Stimulated activated naive CD8-positive, alpha-beta T cell treated with anti-CD3 and anti-CD28 coated beads, Interleukin-15, Interleukin-2, amounts not matched to agents 100 ng/mL and 50 ng/mL, for 24 hours (primary cell): ENCODE results near the gene HDAC10.

Source experiments
- H3K27ac Mint-ChIP-seq: one replicate; pipeline ENCODE4 v1.8.0; 2021; ENCODE audit warnings: mild to moderate bottlenecking, mixed read lengths
- H3K27me3 Mint-ChIP-seq: one replicate; pipeline ENCODE4 v1.8.0; 2021; ENCODE audit warnings: mixed read lengths
- H3K36me3 Mint-ChIP-seq: one replicate; pipeline ENCODE4 v1.8.0; 2021; ENCODE audit warnings: low read depth, mixed read lengths
- H3K4me1 Mint-ChIP-seq: one replicate; pipeline ENCODE4 v1.8.0; 2021; ENCODE audit warnings: low read depth, mixed read lengths
- H3K4me3 Mint-ChIP-seq: one replicate; pipeline ENCODE4 v1.8.0; 2021; ENCODE audit warnings: mild to moderate bottlenecking, mixed read lengths
- H3K9me3 Mint-ChIP-seq: one replicate; pipeline ENCODE4 v1.8.0; 2021; ENCODE audit warnings: mixed read lengths

HDAC10 gene

DNA sequence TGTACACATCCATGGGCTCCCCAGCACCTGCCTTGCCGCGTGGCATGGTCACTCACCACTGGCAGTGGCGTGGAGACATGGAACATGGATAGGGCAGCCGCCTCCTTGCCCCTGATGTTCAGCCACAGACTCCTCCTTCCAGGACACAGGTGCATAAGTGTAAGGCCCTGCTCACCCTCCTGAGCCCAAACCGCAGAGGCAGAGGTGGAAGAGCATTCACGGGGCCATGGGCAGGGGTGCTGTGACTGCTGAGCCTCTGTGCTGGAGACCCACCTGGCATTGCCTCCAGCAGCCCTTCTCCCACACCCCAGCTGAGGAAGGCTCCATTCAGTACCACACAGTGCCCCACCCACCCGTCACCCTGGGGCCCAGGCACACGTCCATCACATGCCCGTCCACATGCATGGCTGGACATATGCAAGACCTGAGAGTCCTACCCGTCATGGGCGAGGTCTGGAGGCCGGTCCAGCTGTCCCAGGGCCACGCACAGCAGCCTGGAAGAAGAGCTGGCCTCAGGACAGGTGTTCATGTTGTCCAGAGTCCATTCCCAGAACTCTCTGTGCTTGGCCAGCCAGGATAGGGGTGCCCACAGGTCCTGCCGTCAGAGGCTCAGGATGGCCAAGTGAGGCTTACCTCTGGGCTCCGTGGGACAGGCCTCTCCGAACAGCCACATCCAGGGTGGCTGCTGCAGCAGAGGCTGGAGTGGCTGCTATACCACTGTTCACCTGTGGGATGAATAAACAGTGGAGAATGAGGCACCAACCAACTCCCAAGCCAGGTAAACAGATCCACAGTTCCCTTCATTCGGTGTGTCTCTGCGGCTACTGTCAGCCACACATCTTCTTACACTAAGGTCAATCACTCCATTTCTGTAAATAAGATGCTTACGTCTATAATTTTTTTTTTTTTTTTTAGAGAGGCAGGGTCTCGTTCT lies 4.6 kb downstream of the HDAC10 start:
- Mint-ChIP-seq H3K36me3 (peaks cover 4% of the 10 kb centered on the region), H3K4me3 (peak overlapping the region; percentile 92), H3K4me1 (peaks cover 41% of the 10 kb centered on the region), H3K9me3 (no peaks in the 10 kb centered on the region), H3K27ac (peak overlapping the region; percentile 40), H3K27me3 (no peaks in the 10 kb centered on the region)

GRCh38 chr22:50245214-50246072 lies 5.6 kb downstream of the HDAC10 start:
- H3K27ac Mint-ChIP-seq = peak overlapping the region; percentile 97
- H3K4me3 Mint-ChIP-seq = peak overlapping the region; percentile 92
- H3K36me3 Mint-ChIP-seq = peaks cover 8% of the 10 kb centered on the region
- H3K4me1 Mint-ChIP-seq = peaks cover 48% of the 10 kb centered on the region
- no peaks in the 10 kb centered on the region for H3K9me3 Mint-ChIP-seq
- no peaks in the 10 kb centered on the region for H3K27me3 Mint-ChIP-seq

DNA sequence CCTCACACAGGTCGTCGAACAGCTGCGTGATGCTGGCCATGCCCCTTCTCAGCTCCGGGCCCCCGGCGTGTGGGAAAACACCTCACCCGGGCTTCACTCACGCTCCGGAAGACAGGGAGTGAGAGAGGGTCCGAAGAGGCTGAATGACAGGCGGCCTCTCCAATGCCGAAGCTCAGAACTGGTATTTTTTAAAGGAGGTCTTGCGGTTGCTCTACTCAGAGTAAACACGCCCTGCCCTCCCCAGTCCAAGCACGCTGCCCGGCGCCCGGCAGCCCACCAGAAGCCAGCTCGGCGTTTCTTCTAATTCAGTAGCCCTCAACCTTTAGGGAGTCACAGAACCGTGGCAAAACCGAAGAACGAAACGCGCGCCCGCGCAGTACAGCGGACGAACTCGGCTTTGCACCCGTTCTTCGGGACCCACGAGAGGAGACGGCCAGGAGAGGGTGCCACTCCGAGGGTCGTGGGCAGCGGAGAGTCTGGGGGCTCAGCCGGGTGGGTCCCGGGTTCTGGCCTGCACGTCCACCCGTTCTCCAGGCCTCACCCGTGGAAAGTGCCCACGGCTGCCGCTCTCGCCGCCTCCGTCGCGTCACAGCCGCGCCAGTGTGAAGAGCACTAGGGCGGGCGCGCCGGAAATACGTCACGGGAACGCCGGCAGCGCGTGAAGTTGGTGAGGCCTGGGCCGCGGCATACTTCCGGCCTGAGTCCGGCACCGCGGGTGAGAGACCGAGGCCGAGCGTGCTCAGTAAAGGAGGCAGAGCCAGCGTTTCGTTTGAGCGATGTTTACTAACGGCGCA lies 6.4 kb downstream of the HDAC10 start, which contains the start of gene TUBGCP6:
TUBGCP6 (minus strand) TSS at position 604 of the 794 bp plus-strand sequence; CDS start at position 40, 564 bp downstream.
- Mint-ChIP-seq H3K27ac (peak within 1 kb of the TSS; percentile 97), H3K36me3 (peaks cover 8% of the 10 kb centered on the region), H3K4me1 (peaks cover 40% of the 10 kb centered on the region)

DNA sequence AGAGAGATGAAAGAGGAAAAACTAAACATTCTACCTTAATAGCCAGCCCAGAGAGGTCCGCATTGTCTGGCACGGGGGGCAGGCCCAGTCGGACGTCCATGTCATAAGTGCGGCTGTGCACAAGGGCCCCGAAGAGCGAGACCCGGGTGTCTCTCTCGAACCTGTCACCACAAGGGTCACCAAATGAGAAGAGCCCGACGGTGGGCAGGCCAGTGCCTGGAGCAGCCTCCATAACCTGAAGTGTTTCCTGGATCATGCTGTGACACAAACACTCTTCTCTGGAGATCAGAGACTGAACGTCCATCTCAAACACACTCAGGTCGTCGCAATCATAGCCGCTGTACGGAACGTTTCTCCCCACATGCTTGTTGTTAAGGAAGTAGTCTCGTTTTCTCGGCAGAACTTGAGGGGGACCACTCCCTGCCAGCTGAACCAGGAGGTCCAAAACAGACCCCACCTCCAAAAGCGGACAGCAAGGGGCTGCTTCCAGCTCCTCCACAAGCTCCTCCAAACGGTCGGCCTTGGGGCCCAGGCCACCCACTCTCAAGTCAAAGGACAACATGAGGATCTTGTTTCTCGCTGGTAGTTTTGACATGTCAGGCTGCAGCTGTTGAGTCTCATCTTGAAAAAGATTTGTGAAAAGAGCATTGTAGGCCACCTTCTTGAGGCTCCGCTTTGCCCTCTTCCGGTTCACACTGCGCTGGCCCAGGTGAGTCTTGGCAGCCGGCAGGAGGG lies 7.2 kb downstream of the HDAC10 start:
- H3K9me3 Mint-ChIP-seq = no peaks in the 10 kb centered on the region
- peak overlapping the region; percentile 97 for H3K27ac Mint-ChIP-seq
- peaks cover 8% of the 10 kb centered on the region for H3K36me3 Mint-ChIP-seq
- H3K4me3 Mint-ChIP-seq = peak overlapping the region; percentile 92
- no peaks in the 10 kb centered on the region for H3K27me3 Mint-ChIP-seq
- peaks cover 40% of the 10 kb centered on the region for H3K4me1 Mint-ChIP-seq

More for the DNA sequence above, 6.4 kb downstream of the HDAC10 start, which contains the start of gene TUBGCP6:
- H3K27me3 Mint-ChIP-seq = no peaks in the 10 kb centered on the region
- H3K4me3 Mint-ChIP-seq = peak within 1 kb of the TSS; percentile 92
- no peaks in the 10 kb centered on the region for H3K9me3 Mint-ChIP-seq

- peaks cover 44% of the 10 kb centered on the region for H3K4me1 Mint-ChIP-seq
- H3K9me3 Mint-ChIP-seq = no peaks in the 10 kb centered on the region
- peak overlapping the region; percentile 43 for H3K27ac Mint-ChIP-seq
- peak overlapping the region; percentile 92 for H3K4me3 Mint-ChIP-seq
- no peaks in the 10 kb centered on the region for H3K27me3 Mint-ChIP-seq
- H3K36me3 Mint-ChIP-seq = peaks cover 15% of the 10 kb centered on the region
Observed at GRCh38 chr22:50242406-50242949, 8.6 kb downstream of the HDAC10 start.

- H3K4me3 Mint-ChIP-seq = no peak overlapping the region
- no peaks in the 10 kb centered on the region for H3K9me3 Mint-ChIP-seq
- no peak overlapping the region for H3K27ac Mint-ChIP-seq
- H3K36me3 Mint-ChIP-seq = peaks cover 26% of the 10 kb centered on the region
- H3K4me1 Mint-ChIP-seq = peaks cover 38% of the 10 kb centered on the region
- H3K27me3 Mint-ChIP-seq = no peaks in the 10 kb centered on the region
Observed at GRCh38 chr22:50238755-50239154, 12.3 kb downstream of the HDAC10 start.

DNA sequence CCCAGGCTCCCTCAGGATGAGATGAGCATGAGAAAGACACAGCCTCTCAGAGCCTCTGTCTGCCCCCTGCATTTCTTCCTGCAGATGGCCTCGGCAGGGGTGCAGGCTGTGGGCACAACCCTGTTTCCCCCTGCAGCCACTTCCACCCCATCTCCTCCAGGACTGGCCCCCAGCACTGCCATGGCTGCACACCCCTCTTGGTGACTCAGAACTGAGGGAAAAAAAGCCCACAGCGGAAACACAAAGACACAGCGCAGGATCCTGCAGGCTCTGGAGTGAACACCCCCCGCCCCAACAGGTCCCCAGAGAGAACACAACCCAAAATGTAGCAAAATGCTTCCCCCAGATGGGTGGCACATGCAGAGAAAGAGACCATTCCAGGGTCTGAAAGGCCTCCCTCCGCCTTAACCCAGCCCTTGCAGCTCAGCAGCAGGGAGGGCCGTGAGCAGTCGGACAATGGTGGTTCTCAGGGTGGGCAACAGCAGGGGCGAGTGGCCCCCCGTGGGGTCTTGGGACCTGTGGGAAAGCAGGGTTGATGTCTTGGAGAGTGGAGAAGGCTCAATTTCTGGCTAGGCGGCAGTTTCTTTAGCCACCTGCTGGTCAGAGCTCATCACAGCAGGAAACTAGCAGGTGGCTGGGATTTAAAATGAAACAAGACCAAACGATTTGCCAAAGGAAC lies 14.2 kb downstream of the HDAC10 start:
- Mint-ChIP-seq H3K4me3 (no peak overlapping the region), H3K27me3 (no peaks in the 10 kb centered on the region), H3K4me1 (peaks cover 20% of the 10 kb centered on the region), H3K9me3 (no peaks in the 10 kb centered on the region), H3K27ac (no peak overlapping the region), H3K36me3 (peaks cover 39% of the 10 kb centered on the region)

- H3K9me3 Mint-ChIP-seq = no peaks in the 10 kb centered on the region
- H3K27me3 Mint-ChIP-seq = no peaks in the 10 kb centered on the region
- H3K4me1 Mint-ChIP-seq = peaks cover 10% of the 10 kb centered on the region
- H3K27ac Mint-ChIP-seq = no peak overlapping the region
- H3K36me3 Mint-ChIP-seq = peaks cover 40% of the 10 kb centered on the region
- H3K4me3 Mint-ChIP-seq = no peak overlapping the region
Observed at GRCh38 chr22:50233223-50233622, 17.8 kb downstream of the HDAC10 start.

- H3K36me3 Mint-ChIP-seq = peaks cover 34% of the 10 kb centered on the region
- no peak overlapping the region for H3K27ac Mint-ChIP-seq
- no peak overlapping the region for H3K4me3 Mint-ChIP-seq
- no peaks in the 10 kb centered on the region for H3K27me3 Mint-ChIP-seq
- no peaks in the 10 kb centered on the region for H3K9me3 Mint-ChIP-seq
- peaks cover 5% of the 10 kb centered on the region for H3K4me1 Mint-ChIP-seq
Observed at GRCh38 chr22:50232481-50233151, 18.4 kb downstream of the HDAC10 start.

DNA sequence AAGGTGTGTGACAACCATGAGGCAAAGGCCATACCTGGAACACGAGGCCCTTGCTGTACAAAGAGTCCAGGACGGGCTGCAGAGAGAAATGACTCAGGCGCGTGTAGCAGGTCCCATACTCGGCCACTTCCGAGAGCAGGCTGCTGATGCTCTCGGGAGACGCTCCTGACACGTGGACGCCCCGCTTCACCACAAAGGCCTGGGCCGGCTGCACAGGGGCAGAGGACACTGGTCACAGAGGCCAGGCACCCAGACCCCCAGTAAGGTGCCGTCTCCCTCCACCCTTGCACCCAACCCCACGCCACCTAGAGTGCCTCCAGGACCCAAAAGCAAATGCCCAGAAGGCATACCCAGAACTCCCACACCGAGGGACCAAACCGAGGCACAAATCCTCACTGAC lies 21.7 kb downstream of the HDAC10 start:
- Mint-ChIP-seq H3K27me3 (no peaks in the 10 kb centered on the region), H3K36me3 (peaks cover 33% of the 10 kb centered on the region), H3K4me1 (no peaks in the 10 kb centered on the region), H3K4me3 (no peak overlapping the region), H3K9me3 (no peaks in the 10 kb centered on the region), H3K27ac (no peak overlapping the region)

- H3K9me3 Mint-ChIP-seq = no peaks in the 10 kb centered on the region
- H3K4me1 Mint-ChIP-seq = no peaks in the 10 kb centered on the region
- no peak overlapping the region for H3K4me3 Mint-ChIP-seq
- no peaks in the 10 kb centered on the region for H3K27me3 Mint-ChIP-seq
- H3K27ac Mint-ChIP-seq = no peak overlapping the region
- peaks cover 31% of the 10 kb centered on the region for H3K36me3 Mint-ChIP-seq
Observed at GRCh38 chr22:50228366-50228765, 22.7 kb downstream of the HDAC10 start.

GRCh38 chr22:50227579-50228215 lies 23.4 kb downstream of the HDAC10 start:
- H3K36me3 Mint-ChIP-seq = peaks cover 30% of the 10 kb centered on the region
- no peak overlapping the region for H3K4me3 Mint-ChIP-seq
- no peak overlapping the region for H3K27ac Mint-ChIP-seq
- H3K27me3 Mint-ChIP-seq = no peaks in the 10 kb centered on the region
- H3K9me3 Mint-ChIP-seq = no peaks in the 10 kb centered on the region
- no peaks in the 10 kb centered on the region for H3K4me1 Mint-ChIP-seq
